Measurements from ENCODE around the gene LRRC25.

LRRC25 gene

GRCh38 chr19:18397242-18398202 lies at the start of gene LRRC25:
Gene LRRC25, minus strand, starts transcription at chr19:18397622. Its CDS starts 659 bp downstream, at chr19:18396963.
- TF ChIP-seq CTCF (conservative IDR thresholded peaks at IDR 0.05), result no peak
- H3K27ac ChIP-seq, result peak within 1 kb of the TSS; percentile 80

- TF ChIP-seq CTCF (conservative IDR thresholded peaks at IDR 0.05), result peak; percentile 31; the same call in 1 of the 2 replicates
- H3K27ac ChIP-seq, result peak overlapping the region; percentile 89
Observed at GRCh38 chr19:18446811-18447359, 49.5 kb upstream of the LRRC25 start.

GRCh38 chr19:18446145-18446810 lies 48.9 kb upstream of the LRRC25 start:
- peak overlapping the region; percentile 89 for H3K27ac ChIP-seq
- no peak for TF ChIP-seq CTCF (conservative IDR thresholded peaks at IDR 0.05)

- H3K27ac ChIP-seq, result peak overlapping the region; percentile 89
- TF ChIP-seq CTCF (conservative IDR thresholded peaks at IDR 0.05), result no peak
Observed at GRCh38 chr19:18445262-18445948, 48.0 kb upstream of the LRRC25 start.

- no peak for TF ChIP-seq CTCF (conservative IDR thresholded peaks at IDR 0.05)
- H3K27ac ChIP-seq, result peak overlapping the region; percentile 89
Observed at GRCh38 chr19:18444513-18444912, 47.1 kb upstream of the LRRC25 start.

- TF ChIP-seq CTCF (conservative IDR thresholded peaks at IDR 0.05), result no peak
- peak overlapping the region; percentile 89 for H3K27ac ChIP-seq
Observed at GRCh38 chr19:18443831-18444230, 46.4 kb upstream of the LRRC25 start.
